T-cell (primary cell): ENCODE results near the gene TMC7. TPM values are rescaled to one million over a fixed set of nuclear protein-coding genes. Genes with fewer than 3 reads are reported as not detected.

Experiments
- ATAC-seq, 4 experiments: fragments of 200-7000 bp in 3 of 4; fragments of 150-1000 bp in 1 of 4; cut with Tn5 transposase; replicated peaks in 1 of 4; 1 replicate in 3 of 4; 2 replicates in 1 of 4; pipeline ENCODE4 v1.10.0; 2021; ENCODE audit warnings: moderate library complexity in 3 of 4, mild to moderate bottlenecking in 2 of 4, moderate number of reproducible peaks in 1 of 4
- CTCF ChIA-PET, 2 donors: fragments of 300-600 bp; sonication (Branson Sonifier 250); formaldehyde crosslinking; loops; one replicate each; lab custom pipeline; 2022; ENCODE audit warnings: antibody characterized with exemption in 2 of 2; lab: Charles Lee
- POLR2A ChIA-PET, 2 donors: fragments of 300-600 bp; sonication (Branson Sonifier 250); formaldehyde crosslinking; loops; one replicate each; lab custom pipeline; 2022; ENCODE audit warnings: antibody characterized with exemption in 2 of 2; lab: Charles Lee
- DNase-seq, 35 experiments: peaks; one replicate each; pipeline versions ENCODE4 v3.0.0 to v3.0.0-alpha.2; 2013 to 2023
- H3K27ac ChIP-seq: one replicate; pipeline ENCODE4 v1.5.1; 2013; ENCODE audit warnings: low read length
- H3K27me3 ChIP-seq, 2 experiments: replicated peaks in 1 of 2; 1 replicate in 1 of 2; 2 replicates in 1 of 2; pipeline versions ENCODE4 v1.6.1 to v1.7.0; 2013; ENCODE audit warnings: low read length in 1 of 2, mixed read lengths in 1 of 2; ENCODE audit not compliant: control insufficient read depth in 2 of 2, insufficient read depth in 2 of 2; ENCODE audit errors: extremely low read depth in 1 of 2
- H3K36me3 ChIP-seq, 2 donors: 1 replicate in 1 of 2; 2 replicates in 1 of 2; pipeline versions ENCODE4 v1.6.1 to v1.7.0; 2013; ENCODE audit warnings: low read length in 1 of 2; ENCODE audit not compliant: control insufficient read depth in 2 of 2, insufficient read depth in 1 of 2; ENCODE audit errors: extremely low read depth in 1 of 2
- H3K4me1 ChIP-seq, 2 experiments: 1 replicate in 1 of 2; 2 replicates in 1 of 2; pipeline versions ENCODE4 v1.6.1 to v1.7.0; 2013; ENCODE audit warnings: low read length in 2 of 2, mixed read lengths in 1 of 2; ENCODE audit not compliant: insufficient read depth in 2 of 2, control insufficient read depth in 1 of 2; ENCODE audit errors: extremely low read depth in 1 of 2
- H3K4me3 ChIP-seq, 2 donors: 1 replicate in 1 of 2; 2 replicates in 1 of 2; pipeline versions ENCODE4 v1.5.1 to v1.7.0; 2013; ENCODE audit warnings: mild to moderate bottlenecking in 2 of 2, low read length in 1 of 2, moderate library complexity in 1 of 2; ENCODE audit not compliant: control insufficient read depth in 1 of 2; ENCODE audit errors: extremely low read depth in 1 of 2
- H3K9me3 ChIP-seq: 2 replicates; pipeline ENCODE4 v1.7.0; 2013
- H3K27ac Mint-ChIP-seq, 2 donors: one replicate each; pipeline ENCODE4 v1.8.0; 2020 to 2021; ENCODE audit warnings: mild to moderate bottlenecking in 2 of 2, mixed read lengths in 2 of 2
- H3K27me3 Mint-ChIP-seq, 2 donors: one replicate each; pipeline ENCODE4 v1.8.0; 2021 to 2022; ENCODE audit warnings: mixed read lengths in 2 of 2
- H3K36me3 Mint-ChIP-seq: one replicate; pipeline ENCODE4 v1.8.0; 2021; ENCODE audit warnings: mixed read lengths
- H3K4me1 Mint-ChIP-seq, 3 donors: one replicate each; pipeline ENCODE4 v1.8.0; 2020 to 2022; ENCODE audit warnings: mixed read lengths in 3 of 3, mild to moderate bottlenecking in 1 of 3
- H3K4me3 Mint-ChIP-seq, 3 donors: one replicate each; pipeline ENCODE4 v1.8.0; 2020 to 2022; ENCODE audit warnings: mild to moderate bottlenecking in 3 of 3, mixed read lengths in 3 of 3, moderate library complexity in 3 of 3
- H3K9me3 Mint-ChIP-seq, 3 donors: one replicate each; pipeline ENCODE4 v1.8.0; 2020 to 2022; ENCODE audit warnings: mixed read lengths in 3 of 3
- WGBS: methylation state at CpG from one replicate; pipeline ENCODE4 v1.1.5; 2013; ENCODE audit warnings: missing lambda C conversion rate; ENCODE audit not compliant: insufficient coverage; 5-methylcytosine and 5-hydroxymethylcytosine counted together
- total RNA-seq, 35 experiments: library from RNA in 6 of 35; stranded (reverse) in 6 of 35; fragments of 120-200 nt in 1 of 35; gene quantifications; one replicate each; pipeline versions ENCODE4 v1.2.1 to v1.2.4 and lab custom pipeline; 2013 to 2026

TMC7 gene
- total RNA-seq, 5 donors from 2014 or later (not counting 1 experiment from before 2014, with no cell fraction given), result 0.13 TPM; not detected in 4

- ChIA-PET CTCF (interaction anchor here in 1 of 2 donors (0.9 kb wide), 1 partner anchor 8 kb away, joined by 3 read pairs; the partner anchor contains the start of gene COQ7), POLR2A (no interaction called here)
- Mint-ChIP-seq H3K9me3 (no peaks in the 10 kb centered on the region), H3K4me3 (no peak overlapping the region), H3K36me3 (peaks cover 35% of the 10 kb centered on the region), H3K4me1 (peaks cover 0 to 4% (median 0%) of the 10 kb centered on the region in 3 donors), H3K27ac (no peak overlapping the region), H3K27me3 (no peaks in the 10 kb centered on the region)
- Histone ChIP-seq H3K36me3 (peaks cover 6 to 21% of the 10 kb centered on the region in 2 donors), H3K9me3 (no peaks in the 10 kb centered on the region), H3K4me1 (no peaks in the 10 kb centered on the region), H3K4me3 (no peak overlapping the region), H3K27me3 (no peaks in the 10 kb centered on the region), H3K27ac (no peak overlapping the region)
- WGBS, result 98% methylated on average over 7 of the region's 12 CpGs
- DNase-seq (no peak), ATAC-seq (no peak)
Observed at GRCh38 chr16:19075511-19075910, 91.8 kb downstream of the TMC7 start.

- DNase-seq (no peak), ATAC-seq (no peak)
- 94% methylated on average over 2 of the region's 6 CpGs for WGBS
- Histone ChIP-seq H3K36me3 (peaks cover 6 to 23% of the 10 kb centered on the region in 2 donors), H3K27ac (no peak overlapping the region), H3K27me3 (no peaks in the 10 kb centered on the region), H3K4me3 (no peak overlapping the region), H3K9me3 (no peaks in the 10 kb centered on the region), H3K4me1 (no peaks in the 10 kb centered on the region)
- Mint-ChIP-seq H3K4me1 (no peaks in the 10 kb centered on the region), H3K4me3 (no peak overlapping the region), H3K27me3 (no peaks in the 10 kb centered on the region), H3K27ac (no peak overlapping the region), H3K9me3 (no peaks in the 10 kb centered on the region), H3K36me3 (peaks cover 41% of the 10 kb centered on the region)
- ChIA-PET POLR2A (no interaction called here), CTCF (no interaction called here)
Observed at GRCh38 chr16:19077879-19078278, 94.1 kb downstream of the TMC7 start.

GRCh38 chr16:19083670-19084069, 99.9 kb downstream of the TMC7 start:
- Mint-ChIP-seq H3K36me3 (peaks cover 26% of the 10 kb centered on the region), H3K4me3 (no peak overlapping the region), H3K4me1 (peaks cover 0 to 6% (median 6%) of the 10 kb centered on the region in 3 donors), H3K27me3 (peaks cover 0 to 13% of the 10 kb centered on the region in 2 donors), H3K27ac (no peak overlapping the region), H3K9me3 (no peaks in the 10 kb centered on the region)
- H3K27me3 ChIP-seq, result peaks cover 0 to 21% of the 10 kb centered on the region in 2 experiments
- H3K27ac ChIP-seq, result no peak overlapping the region
- ChIA-PET POLR2A (interaction anchor here in 1 of 2 donors (0.5 kb wide), 1 partner anchor 15 kb away, joined by 6 read pairs; no protein-coding TSS in a partner anchor), CTCF (no interaction called here)
- no peaks in the 10 kb centered on the region for H3K9me3 ChIP-seq
- peaks cover 0 to 12% of the 10 kb centered on the region in 2 experiments for H3K4me1 ChIP-seq
- H3K4me3 ChIP-seq, result no peak overlapping the region
- WGBS, result 100% methylated on average over 1 of the region's 1 CpG
- ATAC-seq, result no peak
- no peak for DNase-seq
- H3K36me3 ChIP-seq, result peaks cover 3 to 6% of the 10 kb centered on the region in 2 donors

GRCh38 chr16:19084139-19084538, 100.4 kb downstream of the TMC7 start:
- Histone ChIP-seq H3K4me3 (no peak overlapping the region), H3K9me3 (no peaks in the 10 kb centered on the region), H3K27me3 (peaks cover 0 to 23% of the 10 kb centered on the region in 2 experiments), H3K4me1 (peaks cover 0 to 12% of the 10 kb centered on the region in 2 experiments), H3K27ac (no peak overlapping the region), H3K36me3 (peaks cover 2 to 3% of the 10 kb centered on the region in 2 donors)
- ATAC-seq (no peak), DNase-seq (no peak)
- CTCF ChIA-PET, result no interaction called here
- H3K27me3 Mint-ChIP-seq, result peaks cover 0 to 13% of the 10 kb centered on the region in 2 donors
- POLR2A ChIA-PET, result interaction anchor here (0.5 to 0.7 kb wide), 2 partner anchors 15 to 32 kb away, joined by 4 to 6 read pairs; no protein-coding TSS in a partner anchor
- no peaks in the 10 kb centered on the region for H3K9me3 Mint-ChIP-seq
- H3K4me1 Mint-ChIP-seq, result peaks cover 0 to 6% (median 6%) of the 10 kb centered on the region in 3 donors
- H3K36me3 Mint-ChIP-seq, result peaks cover 22% of the 10 kb centered on the region
- no peak overlapping the region for H3K4me3 Mint-ChIP-seq
- WGBS, result 100% methylated on average over 1 of the region's 3 CpGs
- no peak overlapping the region for H3K27ac Mint-ChIP-seq

- Histone ChIP-seq H3K27me3 (peaks cover 0 to 23% of the 10 kb centered on the region in 2 experiments), H3K27ac (no peak overlapping the region), H3K4me1 (peaks cover 0 to 12% of the 10 kb centered on the region in 2 experiments), H3K4me3 (no peak overlapping the region), H3K9me3 (no peaks in the 10 kb centered on the region), H3K36me3 (peaks cover 0 to 2% of the 10 kb centered on the region in 2 donors)
- H3K4me3 Mint-ChIP-seq, result no peak overlapping the region
- WGBS, result 84% methylated on average over 3 of the region's 5 CpGs
- peaks cover 18% of the 10 kb centered on the region for H3K36me3 Mint-ChIP-seq
- H3K27me3 Mint-ChIP-seq, result peaks cover 0 to 13% of the 10 kb centered on the region in 2 donors
- no peaks in the 10 kb centered on the region for H3K9me3 Mint-ChIP-seq
- H3K4me1 Mint-ChIP-seq, result peaks cover 0 to 6% (median 6%) of the 10 kb centered on the region in 3 donors
- ChIA-PET CTCF (interaction anchor here in 1 of 2 donors (0.6 to 3.6 kb wide), 2 partner anchors 11 to 418 kb away, joined by 4 to 30 read pairs; no protein-coding TSS in a partner anchor), POLR2A (no interaction called here)
- no peak for DNase-seq
- no peak for ATAC-seq
- H3K27ac Mint-ChIP-seq, result no peak overlapping the region
Observed at GRCh38 chr16:19084879-19085278, 101.1 kb downstream of the TMC7 start.

- H3K9me3 ChIP-seq, result no peaks in the 10 kb centered on the region
- Mint-ChIP-seq H3K4me3 (peak overlapping the region in 1 of 3 donors; percentile 55), H3K27ac (no peak overlapping the region)
Observed at GRCh38 chr16:19085679-19086200, 102.0 kb downstream of the TMC7 start.

More at GRCh38 chr16:19085679-19086200, 102.0 kb downstream of the TMC7 start:
- Histone ChIP-seq H3K27ac (no peak overlapping the region), H3K36me3 (peaks cover 0 to 2% of the 10 kb centered on the region in 2 donors), H3K4me3 (no peak overlapping the region), H3K4me1 (peaks cover 0 to 12% of the 10 kb centered on the region in 2 experiments), H3K27me3 (peaks cover 0 to 23% of the 10 kb centered on the region in 2 experiments)
- Mint-ChIP-seq H3K36me3 (peaks cover 15% of the 10 kb centered on the region), H3K4me1 (peaks cover 0 to 6% (median 6%) of the 10 kb centered on the region in 3 donors), H3K27me3 (peaks cover 0 to 13% of the 10 kb centered on the region in 2 donors), H3K9me3 (no peaks in the 10 kb centered on the region)
- CTCF ChIA-PET, result interaction anchor here (0.6 to 3.6 kb wide), 10 partner anchors 9 to 422 kb away, joined by 3 to 30 read pairs (median 4); no protein-coding TSS in a partner anchor
- WGBS, result 29% methylated on average over 1 of the region's 8 CpGs
- ATAC-seq, result no peak
- POLR2A ChIA-PET, result interaction anchor here in 1 of 2 donors (0.7 kb wide), 1 partner anchor 93 kb away, joined by 3 read pairs; no protein-coding TSS in a partner anchor
- DNase-seq, result no peak
